Measurements from ENCODE around the gene AKIP1. TPM values are rescaled to one million over a fixed set of nuclear protein-coding genes. Genes with fewer than 3 reads are reported as not detected.
"Not testable (repeated sequence)": the region's sequence is repeated elsewhere in the genome, so short reads cannot be mapped to it uniquely, and the experiment has no call there.

The AKIP1 gene
- total RNA-seq, 2 experiments from 2014 or later, result 3.2 to 4.1 TPM

DNA sequence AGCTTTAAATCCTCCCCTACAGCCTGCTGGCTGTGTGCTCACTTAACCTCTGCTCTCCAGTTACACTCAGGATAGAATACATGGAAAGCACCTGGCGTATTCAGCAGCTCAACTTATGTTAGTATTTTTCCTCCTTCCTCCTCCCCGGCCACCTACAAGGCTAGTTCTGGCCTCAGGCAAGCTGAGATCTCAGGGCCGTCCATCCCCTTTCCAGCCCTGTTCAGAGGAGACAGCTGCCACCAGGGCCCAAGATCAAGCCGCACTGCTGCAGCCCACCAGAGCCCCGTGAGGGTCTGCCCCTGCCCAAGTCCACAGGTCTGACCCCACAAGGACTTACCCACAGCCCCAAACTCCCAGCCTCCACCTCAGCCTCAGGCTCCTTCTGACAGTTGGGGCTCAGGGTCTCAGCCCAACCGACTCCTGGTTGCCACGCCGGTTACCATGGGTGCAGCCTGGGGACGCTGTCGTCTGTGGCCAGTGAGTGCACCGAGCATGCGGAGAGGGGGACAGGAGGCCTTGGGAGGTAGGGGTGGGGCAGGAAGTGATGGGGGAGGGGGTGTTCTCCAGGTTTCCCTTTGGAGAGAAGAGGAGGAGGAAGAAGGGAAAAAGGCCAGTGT is 21.7 kb downstream of the AKIP1 start, which contains the start of gene C11orf16:
TSS of gene C11orf16 (minus strand) at position 384 of the 617 bp plus-strand sequence. CDS start 639 bp downstream, outside the sequence.
- H3K36me3 Mint-ChIP-seq (ENCODE audit: low read depth), result no peaks in the 10 kb centered on the region
- H3K27me3 Mint-ChIP-seq, result no peaks in the 10 kb centered on the region
- Histone ChIP-seq H3K36me3 (ENCODE audit: insufficient read depth, low read length) (no peaks in the 10 kb centered on the region), H3K4me3 (ENCODE audit: low read length) (no peak within 1 kb of the TSS), H3K27ac (ENCODE audit: low read depth in 1 of 2, low read length in 2 of 2) (no peak within 1 kb of the TSS), H3K27me3 (ENCODE audit: control insufficient read depth in 1 of 2, insufficient read depth in 2 of 2, low read length in 2 of 2) (no peaks in the 10 kb centered on the region), H3K4me1 (ENCODE audit: insufficient read depth, low read length) (no peaks in the 10 kb centered on the region), H3K9me3 (ENCODE audit: control insufficient read depth in 1 of 2, insufficient read depth in 1 of 2, low read length in 2 of 2) (no peaks in the 10 kb centered on the region)
- H3K27ac Mint-ChIP-seq, result no peak within 1 kb of the TSS
- intact Hi-C loops (cut with DNase I, micrococcal nuclease), result no loop called here
- CTCF ChIA-PET, result no interaction called here
- H3K4me3 Mint-ChIP-seq, result no peak within 1 kb of the TSS
- H3K4me1 Mint-ChIP-seq (ENCODE audit: low read depth), result no peaks in the 10 kb centered on the region
- H3K9me3 Mint-ChIP-seq, result no peaks in the 10 kb centered on the region
- DNase-seq, result no peak
- TF ChIP-seq, protein P1, sequence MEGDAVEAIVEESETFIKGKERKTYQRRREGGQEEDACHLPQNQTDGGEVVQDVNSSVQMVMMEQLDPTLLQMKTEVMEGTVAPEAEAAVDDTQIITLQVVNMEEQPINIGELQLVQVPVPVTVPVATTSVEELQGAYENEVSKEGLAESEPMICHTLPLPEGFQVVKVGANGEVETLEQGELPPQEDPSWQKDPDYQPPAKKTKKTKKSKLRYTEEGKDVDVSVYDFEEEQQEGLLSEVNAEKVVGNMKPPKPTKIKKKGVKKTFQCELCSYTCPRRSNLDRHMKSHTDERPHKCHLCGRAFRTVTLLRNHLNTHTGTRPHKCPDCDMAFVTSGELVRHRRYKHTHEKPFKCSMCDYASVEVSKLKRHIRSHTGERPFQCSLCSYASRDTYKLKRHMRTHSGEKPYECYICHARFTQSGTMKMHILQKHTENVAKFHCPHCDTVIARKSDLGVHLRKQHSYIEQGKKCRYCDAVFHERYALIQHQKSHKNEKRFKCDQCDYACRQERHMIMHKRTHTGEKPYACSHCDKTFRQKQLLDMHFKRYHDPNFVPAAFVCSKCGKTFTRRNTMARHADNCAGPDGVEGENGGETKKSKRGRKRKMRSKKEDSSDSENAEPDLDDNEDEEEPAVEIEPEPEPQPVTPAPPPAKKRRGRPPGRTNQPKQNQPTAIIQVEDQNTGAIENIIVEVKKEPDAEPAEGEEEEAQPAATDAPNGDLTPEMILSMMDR (IDR thresholded peaks at IDR 0.05), result no peak
- POLR2A ChIA-PET, result no interaction called here
- ATAC-seq (ENCODE audit: poor library complexity), result no peak

- CTCF ChIA-PET, result no interaction called here
- no peak overlapping the region for H3K4me3 Mint-ChIP-seq
- no peaks in the 10 kb centered on the region for H3K4me1 Mint-ChIP-seq (ENCODE audit: low read depth)
- Histone ChIP-seq H3K4me3 (ENCODE audit: low read length) (no peak overlapping the region), H3K4me1 (ENCODE audit: insufficient read depth, low read length) (no peaks in the 10 kb centered on the region), H3K36me3 (ENCODE audit: insufficient read depth, low read length) (no peaks in the 10 kb centered on the region), H3K27me3 (ENCODE audit: control insufficient read depth in 1 of 2, insufficient read depth in 2 of 2, low read length in 2 of 2) (no peaks in the 10 kb centered on the region), H3K27ac (ENCODE audit: low read depth in 1 of 2, low read length in 2 of 2) (no peak overlapping the region), H3K9me3 (ENCODE audit: control insufficient read depth in 1 of 2, insufficient read depth in 1 of 2, low read length in 2 of 2) (no peaks in the 10 kb centered on the region)
- POLR2A ChIA-PET, result no interaction called here
- no peak for DNase-seq
- TF ChIP-seq, protein P1 (IDR thresholded peaks at IDR 0.05), result no peak
- no peaks in the 10 kb centered on the region for H3K27me3 Mint-ChIP-seq
- no peaks in the 10 kb centered on the region for H3K9me3 Mint-ChIP-seq
- H3K27ac Mint-ChIP-seq, result no peak overlapping the region
- intact Hi-C loops (cut with DNase I, micrococcal nuclease), result no loop called here
- no peak for ATAC-seq (ENCODE audit: poor library complexity)
- no peaks in the 10 kb centered on the region for H3K36me3 Mint-ChIP-seq (ENCODE audit: low read depth)
Measured at GRCh38 chr11:8933931-8934330, 22.9 kb downstream of the AKIP1 start.

DNA sequence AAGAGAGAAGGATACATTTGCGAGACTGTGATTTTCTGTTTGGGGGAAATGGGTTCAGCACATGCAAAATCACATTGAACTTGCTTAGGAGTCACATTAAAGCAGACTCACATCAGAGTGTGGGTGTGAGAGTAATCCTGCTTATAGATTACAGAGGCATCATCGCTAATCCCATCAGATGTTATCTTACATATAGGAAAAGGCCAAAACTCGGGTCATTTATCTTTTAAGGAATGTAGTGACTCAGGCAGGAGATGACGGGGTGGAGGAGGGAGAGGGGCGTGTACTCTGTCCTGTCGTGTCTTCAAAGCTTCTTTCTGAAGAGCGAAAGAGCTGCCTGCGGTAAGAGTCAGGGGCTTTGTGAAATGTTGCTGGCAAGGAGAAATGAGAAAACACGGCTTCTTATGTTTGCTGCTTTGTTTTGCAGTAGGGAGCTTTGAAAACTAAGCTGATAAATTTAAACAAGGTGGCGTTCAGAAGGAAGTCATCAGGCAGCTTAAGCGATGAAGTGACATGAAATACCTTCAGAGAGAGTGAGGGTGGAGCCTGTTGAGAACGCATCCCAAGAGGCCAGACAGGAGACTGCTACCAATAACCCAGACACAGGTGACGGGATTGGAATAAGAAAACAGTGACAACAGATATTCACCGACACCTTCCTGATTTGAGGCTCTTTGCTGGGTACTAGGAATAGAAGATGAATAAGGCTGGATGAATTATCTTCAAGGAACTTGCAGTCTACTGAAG is 23.9 kb downstream of the AKIP1 start:
- H3K27ac ChIP-seq (ENCODE audit: low read depth in 1 of 2, low read length in 2 of 2), result no peak overlapping the region
- H3K4me1 ChIP-seq (ENCODE audit: insufficient read depth, low read length), result no peaks in the 10 kb centered on the region
- H3K27me3 ChIP-seq (ENCODE audit: control insufficient read depth in 1 of 2, insufficient read depth in 2 of 2, low read length in 2 of 2), result no peaks in the 10 kb centered on the region
- Mint-ChIP-seq H3K4me3 (peak overlapping the region; percentile 43), H3K27me3 (no peaks in the 10 kb centered on the region), H3K27ac (no peak overlapping the region), H3K9me3 (no peaks in the 10 kb centered on the region), H3K4me1 (ENCODE audit: low read depth) (no peaks in the 10 kb centered on the region), H3K36me3 (ENCODE audit: low read depth) (no peaks in the 10 kb centered on the region)
- H3K36me3 ChIP-seq (ENCODE audit: insufficient read depth, low read length), result no peaks in the 10 kb centered on the region
- DNase-seq (no peak), ATAC-seq (ENCODE audit: poor library complexity) (peak; percentile 43)
- TF ChIP-seq, protein P1 (IDR thresholded peaks at IDR 0.05), result no peak
- no peaks in the 10 kb centered on the region for H3K9me3 ChIP-seq (ENCODE audit: control insufficient read depth in 1 of 2, insufficient read depth in 1 of 2, low read length in 2 of 2)
- CTCF ChIA-PET, result interaction anchor here (1.1 kb wide), 1 partner anchor 81 kb away, joined by 3 read pairs; no protein-coding TSS in a partner anchor
- intact Hi-C loops (cut with DNase I, micrococcal nuclease), result no loop called here
- H3K4me3 ChIP-seq (ENCODE audit: low read length), result no peak overlapping the region
- POLR2A ChIA-PET, result interaction anchor here (0.6 kb wide), 1 partner anchor 61 kb away, joined by 3 read pairs; no protein-coding TSS in a partner anchor

GRCh38 chr11:8935789-8936188 is 24.8 kb downstream of the AKIP1 start:
- H3K36me3 Mint-ChIP-seq (ENCODE audit: low read depth); H3K4me3 Mint-ChIP-seq; intact Hi-C loops (cut with DNase I, micrococcal nuclease); H3K4me1 Mint-ChIP-seq (ENCODE audit: low read depth); H3K4me1 ChIP-seq (ENCODE audit: insufficient read depth, low read length); H3K9me3 Mint-ChIP-seq; ATAC-seq (ENCODE audit: poor library complexity); H3K4me3 ChIP-seq (ENCODE audit: low read length); H3K27ac Mint-ChIP-seq; H3K27me3 Mint-ChIP-seq; H3K27ac ChIP-seq (ENCODE audit: low read depth in 1 of 2, low read length in 2 of 2); H3K27me3 ChIP-seq (ENCODE audit: control insufficient read depth in 1 of 2, insufficient read depth in 2 of 2, low read length in 2 of 2); DNase-seq; H3K9me3 ChIP-seq (ENCODE audit: control insufficient read depth in 1 of 2, insufficient read depth in 1 of 2, low read length in 2 of 2); H3K36me3 ChIP-seq (ENCODE audit: insufficient read depth, low read length): not testable (repeated sequence)
- CTCF ChIA-PET, result interaction anchor here (1.1 kb wide), 1 partner anchor 80 kb away, joined by 3 read pairs; no protein-coding TSS in a partner anchor
- POLR2A ChIA-PET, result interaction anchor here (0.6 kb wide), 1 partner anchor 60 kb away, joined by 3 read pairs; no protein-coding TSS in a partner anchor
